ENCODE measurements around the gene SLIT3.

The SLIT3 gene

GRCh38 chr5:169074839-169075238 lies 226.1 kb downstream of the SLIT3 start:
- H3K4me2 ChIP-seq (ENCODE audit: low read length): no peak overlapping the region
- no peaks in the 10 kb centered on the region for H3K9me3 ChIP-seq (ENCODE audit: control insufficient read depth, insufficient read depth, low read length)
- no peaks in the 10 kb centered on the region for H3K36me3 ChIP-seq (ENCODE audit: control insufficient read depth, low read length)
- no peaks in the 10 kb centered on the region for H3F3A ChIP-seq (ENCODE audit: control insufficient read depth, insufficient read depth)
- no peaks in the 10 kb centered on the region for H3K27me3 ChIP-seq (ENCODE audit: control insufficient read depth, low read length)
- no peaks in the 10 kb centered on the region for H3K9me2 ChIP-seq (replicated peaks; ENCODE audit: control insufficient read depth, low read length)
- no peak overlapping the region for H3K4me3 ChIP-seq (ENCODE audit: low read length)
- H4K20me1 ChIP-seq (ENCODE audit: control insufficient read depth, insufficient read depth, low read depth, low read length): no peaks in the 10 kb centered on the region
- TF ChIP-seq EZH2phosphoT487 (IDR thresholded peaks at IDR 0.05; ENCODE audit: borderline replicate concordance, low read length): no peak
- TF ChIP-seq CTCF (IDR thresholded peaks at IDR 0.05; ENCODE audit: low read depth, low read length, poor library complexity, severe bottlenecking): no peak
- no peaks in the 10 kb centered on the region for H3K4me1 ChIP-seq (ENCODE audit: control insufficient read depth, low read length)
- no peaks in the 10 kb centered on the region for H3K79me2 ChIP-seq (ENCODE audit: control insufficient read depth, low read length)
- H3K27ac ChIP-seq (ENCODE audit: low read depth, low read length): no peak overlapping the region

GRCh38 chr5:169072233-169072632 lies 228.7 kb downstream of the SLIT3 start:
- Histone ChIP-seq H3K36me3 (ENCODE audit: control insufficient read depth, low read length) (no peaks in the 10 kb centered on the region), H3K27ac (ENCODE audit: low read depth, low read length) (no peak overlapping the region), H4K20me1 (ENCODE audit: control insufficient read depth, insufficient read depth, low read depth, low read length) (no peaks in the 10 kb centered on the region), H3K4me2 (ENCODE audit: low read length) (no peak overlapping the region), H3K4me3 (ENCODE audit: low read length) (no peak overlapping the region), H3K4me1 (ENCODE audit: control insufficient read depth, low read length) (no peaks in the 10 kb centered on the region), H3F3A (ENCODE audit: control insufficient read depth, insufficient read depth) (no peaks in the 10 kb centered on the region), H3K9me2 (replicated peaks; ENCODE audit: control insufficient read depth, low read length) (no peaks in the 10 kb centered on the region), H3K79me2 (ENCODE audit: control insufficient read depth, low read length) (no peaks in the 10 kb centered on the region), H3K27me3 (ENCODE audit: control insufficient read depth, low read length) (no peaks in the 10 kb centered on the region), H3K9me3 (ENCODE audit: control insufficient read depth, insufficient read depth, low read length) (no peaks in the 10 kb centered on the region)
- TF ChIP-seq EZH2phosphoT487 (IDR thresholded peaks at IDR 0.05; ENCODE audit: borderline replicate concordance, low read length): no peak
- no peak for TF ChIP-seq CTCF (IDR thresholded peaks at IDR 0.05; ENCODE audit: low read depth, low read length, poor library complexity, severe bottlenecking)

- Histone ChIP-seq H4K20me1 (ENCODE audit: control insufficient read depth, insufficient read depth, low read depth, low read length) (no peaks in the 10 kb centered on the region), H3K36me3 (ENCODE audit: control insufficient read depth, low read length) (no peaks in the 10 kb centered on the region), H3K9me2 (replicated peaks; ENCODE audit: control insufficient read depth, low read length) (no peaks in the 10 kb centered on the region), H3K27ac (ENCODE audit: low read depth, low read length) (no peak overlapping the region), H3K4me1 (ENCODE audit: control insufficient read depth, low read length) (no peaks in the 10 kb centered on the region), H3K4me2 (ENCODE audit: low read length) (no peak overlapping the region), H3K79me2 (ENCODE audit: control insufficient read depth, low read length) (no peaks in the 10 kb centered on the region), H3F3A (ENCODE audit: control insufficient read depth, insufficient read depth) (no peaks in the 10 kb centered on the region), H3K4me3 (ENCODE audit: low read length) (no peak overlapping the region), H3K9me3 (ENCODE audit: control insufficient read depth, insufficient read depth, low read length) (no peaks in the 10 kb centered on the region), H3K27me3 (ENCODE audit: control insufficient read depth, low read length) (peaks cover 2% of the 10 kb centered on the region; the same call in 1 of the 2 replicates)
- TF ChIP-seq EZH2phosphoT487 (IDR thresholded peaks at IDR 0.05; ENCODE audit: borderline replicate concordance, low read length) (no peak), CTCF (IDR thresholded peaks at IDR 0.05; ENCODE audit: low read depth, low read length, poor library complexity, severe bottlenecking) (no peak)
These were observed 230.5 kb downstream of the SLIT3 start for GRCh38 chr5:169070413-169070812.

- Histone ChIP-seq H3K4me3 (ENCODE audit: low read length) (no peak overlapping the region), H3K27ac (ENCODE audit: low read depth, low read length) (no peak overlapping the region), H4K20me1 (ENCODE audit: control insufficient read depth, insufficient read depth, low read depth, low read length) (no peaks in the 10 kb centered on the region), H3K36me3 (ENCODE audit: control insufficient read depth, low read length) (no peaks in the 10 kb centered on the region), H3K27me3 (ENCODE audit: control insufficient read depth, low read length) (peaks cover 17% of the 10 kb centered on the region), H3K79me2 (ENCODE audit: control insufficient read depth, low read length) (no peaks in the 10 kb centered on the region), H3F3A (ENCODE audit: control insufficient read depth, insufficient read depth) (no peaks in the 10 kb centered on the region), H3K9me3 (ENCODE audit: control insufficient read depth, insufficient read depth, low read length) (no peaks in the 10 kb centered on the region), H3K4me1 (ENCODE audit: control insufficient read depth, low read length) (no peaks in the 10 kb centered on the region), H3K4me2 (ENCODE audit: low read length) (no peak overlapping the region), H3K9me2 (replicated peaks; ENCODE audit: control insufficient read depth, low read length) (no peaks in the 10 kb centered on the region)
- TF ChIP-seq EZH2phosphoT487 (IDR thresholded peaks at IDR 0.05; ENCODE audit: borderline replicate concordance, low read length): no peak
- TF ChIP-seq CTCF (IDR thresholded peaks at IDR 0.05; ENCODE audit: low read depth, low read length, poor library complexity, severe bottlenecking): no peak
These were observed 233.2 kb downstream of the SLIT3 start for GRCh38 chr5:169067751-169068173.

Data from DOHH2 (cell line).